ENCODE data around the gene CEACAM20. TPM values are rescaled to one million over a fixed set of nuclear protein-coding genes. Genes with fewer than 3 reads are reported as not detected.
A peak's percentile ranks its signal among the peaks of the same experiment; 100 is the strongest.

Gene CEACAM20
- total and polyA plus RNA-seq, 2 of the 13 experiments (the other 11 are each of a cell fraction or from before 2014, with no cell fraction given) = 0.04 TPM; not detected in 1

DNA sequence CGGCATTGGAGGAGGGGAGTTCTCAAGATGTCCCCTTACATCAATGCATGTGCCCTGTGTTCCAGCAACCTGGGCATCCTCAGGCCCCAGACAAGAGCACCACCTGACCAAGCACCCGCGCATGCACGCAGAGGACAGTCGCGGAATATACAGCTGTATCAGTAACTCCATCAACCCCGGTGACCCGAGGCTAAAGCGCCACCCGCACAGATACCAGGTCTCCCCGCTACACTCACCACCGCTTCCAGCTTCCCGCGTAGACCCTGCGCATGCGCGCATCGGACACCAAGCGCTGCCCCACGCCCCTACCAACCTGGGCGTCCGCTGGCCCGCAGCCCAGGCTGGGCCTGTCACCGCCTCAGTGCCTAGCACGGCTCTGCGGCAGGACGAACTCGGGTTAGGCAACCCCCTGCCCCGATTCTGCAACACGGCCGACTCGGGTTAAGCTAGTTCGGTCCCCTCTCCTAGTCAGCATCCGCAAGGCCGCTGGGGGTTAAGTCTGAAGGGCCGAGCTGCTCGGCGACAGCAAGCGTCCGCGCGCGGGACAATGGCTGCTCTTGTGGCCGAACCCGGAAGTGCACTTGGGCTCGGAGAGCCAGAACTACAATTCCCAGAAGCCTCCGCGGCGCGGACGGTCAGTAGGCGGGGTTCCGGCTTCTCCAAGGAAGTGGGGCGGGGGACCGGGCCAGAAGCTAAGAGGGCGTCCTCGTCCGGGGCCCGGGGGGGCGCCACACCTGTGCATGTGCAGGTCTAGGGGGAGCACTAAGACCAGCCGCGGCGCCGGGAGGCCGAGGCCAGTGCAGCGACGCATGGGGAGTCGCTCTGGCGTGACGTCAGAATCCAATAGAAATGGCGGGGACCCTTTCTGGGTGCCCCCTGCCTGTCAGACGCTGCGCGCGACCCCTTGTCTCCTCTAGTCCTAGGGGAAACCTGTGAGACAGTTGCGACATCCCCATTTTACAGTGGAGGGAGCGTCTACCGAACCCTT, 29.2 kb downstream of the CEACAM20 start, which contains the start of gene ZNF180 (continued):
- TF ChIP-seq, protein P1, sequence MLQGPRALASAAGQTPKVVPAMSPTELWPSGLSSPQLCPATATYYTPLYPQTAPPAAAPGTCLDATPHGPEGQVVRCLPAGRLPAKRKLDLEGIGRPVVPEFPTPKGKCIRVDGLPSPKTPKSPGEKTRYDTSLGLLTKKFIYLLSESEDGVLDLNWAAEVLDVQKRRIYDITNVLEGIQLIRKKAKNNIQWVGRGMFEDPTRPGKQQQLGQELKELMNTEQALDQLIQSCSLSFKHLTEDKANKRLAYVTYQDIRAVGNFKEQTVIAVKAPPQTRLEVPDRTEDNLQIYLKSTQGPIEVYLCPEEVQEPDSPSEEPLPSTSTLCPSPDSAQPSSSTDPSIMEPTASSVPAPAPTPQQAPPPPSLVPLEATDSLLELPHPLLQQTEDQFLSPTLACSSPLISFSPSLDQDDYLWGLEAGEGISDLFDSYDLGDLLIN (CRISPR knock-in tag; IDR thresholded peaks at IDR 0.05; ENCODE audit: borderline replicate concordance) = no peak; the same call in 1 of the 2 replicates
- TF ChIP-seq, protein P2, sequence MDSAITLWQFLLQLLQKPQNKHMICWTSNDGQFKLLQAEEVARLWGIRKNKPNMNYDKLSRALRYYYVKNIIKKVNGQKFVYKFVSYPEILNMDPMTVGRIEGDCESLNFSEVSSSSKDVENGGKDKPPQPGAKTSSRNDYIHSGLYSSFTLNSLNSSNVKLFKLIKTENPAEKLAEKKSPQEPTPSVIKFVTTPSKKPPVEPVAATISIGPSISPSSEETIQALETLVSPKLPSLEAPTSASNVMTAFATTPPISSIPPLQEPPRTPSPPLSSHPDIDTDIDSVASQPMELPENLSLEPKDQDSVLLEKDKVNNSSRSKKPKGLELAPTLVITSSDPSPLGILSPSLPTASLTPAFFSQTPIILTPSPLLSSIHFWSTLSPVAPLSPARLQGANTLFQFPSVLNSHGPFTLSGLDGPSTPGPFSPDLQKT (CRISPR knock-in tag; IDR thresholded peaks at IDR 0.05; ENCODE audit: borderline replicate concordance) = peak; percentile 62; the same call in 1 of the 2 replicates
- TF ChIP-seq TAF15 (IDR thresholded peaks at IDR 0.05; ENCODE audit: low read depth, low read length, poor library complexity, severe bottlenecking) (no peak), ZNF292 (CRISPR knock-in tag; IDR thresholded peaks at IDR 0.05; ENCODE audit: borderline replicate concordance, low read depth) (peak; percentile 50; the same call in 1 of the 2 replicates), STAT5B (CRISPR knock-in tag; IDR thresholded peaks at IDR 0.05) (no peak), HDAC1 (CRISPR knock-in tag; IDR thresholded peaks at IDR 0.05) (peak; percentile 93), ZNF589 (CRISPR knock-in tag; conservative IDR thresholded peaks at IDR 0.05) (peak; percentile 81), CENPX (CRISPR knock-in tag; IDR thresholded peaks at IDR 0.05) (no peak), TCF7 (IDR thresholded peaks at IDR 0.05; ENCODE audit: low read depth) (no peak), ZNF496 (CRISPR knock-in tag; IDR thresholded peaks at IDR 0.05; ENCODE audit: insufficient replicate concordance) (no peak), CHCHD3 (CRISPR knock-in tag; IDR thresholded peaks at IDR 0.05) (no peak), ZNF761 (CRISPR knock-in tag; conservative IDR thresholded peaks at IDR 0.05) (peak; percentile 81; the same call in 1 of the 2 replicates), ZNF616 (CRISPR knock-in tag; IDR thresholded peaks at IDR 0.05; ENCODE audit: low read depth) (peak; percentile 75; the same call in 1 of the 2 replicates), MATR3 (CRISPR knock-in tag; IDR thresholded peaks at IDR 0.05) (no peak), SP5 (CRISPR knock-in tag; IDR thresholded peaks at IDR 0.05; ENCODE audit: borderline replicate concordance, low read depth) (no peak; the same call in 1 of the 2 replicates), HMGA1 (CRISPR knock-in tag; conservative IDR thresholded peaks at IDR 0.05) (no peak), ZNF777 (CRISPR knock-in tag; IDR thresholded peaks at IDR 0.05) (peak; percentile 50; the same call in 1 of the 2 replicates), AGO2 (optimal IDR thresholded peaks at IDR 0.05; ENCODE audit: low read depth, low read length) (peak; percentile 85)
- TF ChIP-seq, protein P3, sequence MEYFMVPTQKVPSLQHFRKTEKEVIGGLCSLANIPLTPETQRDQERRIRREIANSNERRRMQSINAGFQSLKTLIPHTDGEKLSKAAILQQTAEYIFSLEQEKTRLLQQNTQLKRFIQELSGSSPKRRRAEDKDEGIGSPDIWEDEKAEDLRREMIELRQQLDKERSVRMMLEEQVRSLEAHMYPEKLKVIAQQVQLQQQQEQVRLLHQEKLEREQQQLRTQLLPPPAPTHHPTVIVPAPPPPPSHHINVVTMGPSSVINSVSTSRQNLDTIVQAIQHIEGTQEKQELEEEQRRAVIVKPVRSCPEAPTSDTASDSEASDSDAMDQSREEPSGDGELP (IDR thresholded peaks at IDR 0.05; ENCODE audit: borderline replicate concordance, low read depth) = peak; percentile 25; the same call in 1 of the 2 replicates
- TF ChIP-seq, protein P4, sequence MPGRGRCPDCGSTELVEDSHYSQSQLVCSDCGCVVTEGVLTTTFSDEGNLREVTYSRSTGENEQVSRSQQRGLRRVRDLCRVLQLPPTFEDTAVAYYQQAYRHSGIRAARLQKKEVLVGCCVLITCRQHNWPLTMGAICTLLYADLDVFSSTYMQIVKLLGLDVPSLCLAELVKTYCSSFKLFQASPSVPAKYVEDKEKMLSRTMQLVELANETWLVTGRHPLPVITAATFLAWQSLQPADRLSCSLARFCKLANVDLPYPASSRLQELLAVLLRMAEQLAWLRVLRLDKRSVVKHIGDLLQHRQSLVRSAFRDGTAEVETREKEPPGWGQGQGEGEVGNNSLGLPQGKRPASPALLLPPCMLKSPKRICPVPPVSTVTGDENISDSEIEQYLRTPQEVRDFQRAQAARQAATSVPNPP (CRISPR knock-in tag; IDR thresholded peaks at IDR 0.05) = no peak
- TF ChIP-seq, protein P5, sequence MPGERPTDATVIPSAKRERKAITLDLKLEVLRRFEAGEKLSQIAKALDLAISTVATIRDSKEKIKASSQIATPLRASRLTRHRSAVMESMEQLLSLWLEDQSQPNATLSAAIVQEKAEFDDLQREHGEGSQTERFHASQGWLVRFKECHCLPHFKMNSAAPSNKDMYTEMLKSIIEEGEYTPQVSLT (CRISPR knock-in tag; IDR thresholded peaks at IDR 0.05; ENCODE audit: borderline replicate concordance, low read depth) = no peak
- TF ChIP-seq, protein P6, sequence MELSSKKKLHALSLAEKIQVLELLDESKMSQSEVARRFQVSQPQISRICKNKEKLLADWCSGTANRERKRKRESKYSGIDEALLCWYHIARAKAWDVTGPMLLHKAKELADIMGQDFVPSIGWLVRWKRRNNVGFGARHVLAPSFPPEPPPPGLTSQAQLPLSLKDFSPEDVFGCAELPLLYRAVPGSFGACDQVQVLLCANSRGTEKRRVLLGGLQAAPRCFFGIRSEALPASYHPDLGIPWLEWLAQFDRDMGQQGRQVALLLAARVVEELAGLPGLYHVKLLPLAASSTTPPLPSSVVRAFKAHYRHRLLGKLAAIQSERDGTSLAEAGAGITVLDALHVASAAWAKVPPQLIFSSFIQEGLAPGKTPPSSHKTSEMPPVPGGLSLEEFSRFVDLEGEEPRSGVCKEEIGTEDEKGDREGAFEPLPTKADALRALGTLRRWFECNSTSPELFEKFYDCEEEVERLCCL (CRISPR knock-in tag; IDR thresholded peaks at IDR 0.05; ENCODE audit: borderline replicate concordance) = no peak; the same call in none of the 2 replicates

Measured in HepG2 (cell line).